OCI-M2 (cell line): Measurements from ENCODE around the gene NSMCE1.
"Not testable (repeated sequence)": the region's sequence is repeated elsewhere in the genome, so short reads cannot be mapped to it uniquely, and the experiment has no call there.

Experiments
- DNase-seq: peaks from one replicate; lab custom pipeline; 2025; ENCODE audit not compliant: unreplicated experiment; lab: John Stamatoyannopoulos, UW

NSMCE1 gene

DNA sequence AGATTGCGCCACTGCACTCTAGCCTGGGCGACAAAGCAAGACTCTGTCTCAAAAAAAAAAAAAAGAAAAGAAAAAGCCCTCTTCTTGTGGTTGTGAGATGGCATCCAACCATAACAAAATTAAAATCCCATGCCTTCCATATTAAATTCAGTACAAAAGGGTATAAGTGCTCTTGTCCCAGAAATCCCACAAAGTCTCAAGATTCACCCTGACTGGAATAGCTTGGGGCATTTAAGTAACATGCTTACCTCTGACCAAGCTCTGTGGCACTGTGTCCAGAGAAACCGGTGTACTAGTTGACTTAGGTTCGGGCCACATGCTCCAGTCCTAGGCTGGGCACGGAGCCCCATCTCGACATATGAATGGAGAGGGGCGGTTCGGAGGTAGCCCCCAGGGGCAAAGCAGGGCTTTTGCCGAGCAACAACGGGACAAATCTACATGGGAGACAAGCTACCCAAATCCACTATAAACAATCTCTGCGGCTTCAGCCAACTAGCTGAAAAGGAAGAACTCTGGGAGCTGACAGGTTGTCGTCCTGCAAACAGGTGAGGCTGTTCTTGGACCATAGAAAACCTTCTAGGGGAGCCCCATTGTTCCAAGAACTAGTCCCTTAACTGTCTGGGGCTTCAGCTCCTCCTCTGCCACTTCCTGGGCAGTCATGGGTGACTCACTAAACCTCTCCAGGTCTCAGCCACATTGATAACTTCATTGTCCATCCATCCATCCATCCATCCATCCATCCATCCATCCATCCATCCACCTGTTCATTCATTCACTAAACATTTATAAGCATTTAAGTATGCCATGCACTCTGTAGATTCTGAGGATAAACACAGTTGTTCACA is 34.9 kb upstream of the NSMCE1 start:
- no peak for DNase-seq

DNA sequence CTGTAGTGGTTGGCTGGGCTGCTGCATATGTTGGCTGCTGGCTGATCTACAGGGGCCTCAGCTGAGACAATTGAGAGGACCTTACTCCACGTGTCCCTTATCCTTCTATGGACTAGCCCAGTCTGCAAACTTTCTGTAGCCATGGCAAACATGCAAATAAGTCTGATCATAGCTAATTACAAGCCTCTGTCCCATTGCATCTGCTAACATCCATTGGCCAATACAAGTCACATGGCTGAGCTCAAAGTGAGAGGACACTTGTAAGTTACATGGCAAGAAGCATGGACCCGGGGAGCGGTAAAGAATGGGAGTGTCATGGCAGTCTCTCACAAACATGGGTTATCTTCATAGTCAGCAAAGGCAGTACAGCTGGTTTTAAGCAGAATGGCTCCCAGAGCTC is 33.6 kb upstream of the NSMCE1 start:
- no peak for DNase-seq

DNA sequence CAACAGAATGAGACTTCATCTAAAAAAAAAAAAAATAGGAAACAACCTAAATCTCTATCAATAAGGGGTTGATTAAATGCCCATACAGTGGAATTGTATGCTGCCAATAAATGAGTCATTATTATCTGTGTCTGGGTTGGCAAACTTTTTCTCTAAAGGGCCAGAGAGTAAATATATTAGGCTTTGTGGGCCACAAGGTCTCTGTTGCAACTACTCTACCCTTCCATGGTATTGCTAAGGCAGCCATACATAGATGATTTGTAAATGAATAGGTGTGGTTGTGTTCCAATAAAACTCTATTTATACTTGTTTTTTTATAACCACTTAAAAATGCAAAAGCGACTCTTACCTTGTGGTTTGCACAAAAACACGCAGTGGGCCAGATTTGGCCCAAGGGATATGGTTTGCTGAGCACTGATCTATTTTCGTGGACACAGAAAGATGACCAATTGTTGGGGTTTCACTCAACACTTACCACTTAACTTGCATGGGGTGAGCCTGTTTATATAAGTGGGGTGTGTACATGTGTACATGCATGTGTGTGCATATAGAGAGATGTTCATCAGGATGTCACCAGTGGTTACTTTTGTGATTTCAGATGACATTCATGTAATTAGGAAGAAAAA is 32.8 kb upstream of the NSMCE1 start:
- DNase-seq, result no peak

DNA sequence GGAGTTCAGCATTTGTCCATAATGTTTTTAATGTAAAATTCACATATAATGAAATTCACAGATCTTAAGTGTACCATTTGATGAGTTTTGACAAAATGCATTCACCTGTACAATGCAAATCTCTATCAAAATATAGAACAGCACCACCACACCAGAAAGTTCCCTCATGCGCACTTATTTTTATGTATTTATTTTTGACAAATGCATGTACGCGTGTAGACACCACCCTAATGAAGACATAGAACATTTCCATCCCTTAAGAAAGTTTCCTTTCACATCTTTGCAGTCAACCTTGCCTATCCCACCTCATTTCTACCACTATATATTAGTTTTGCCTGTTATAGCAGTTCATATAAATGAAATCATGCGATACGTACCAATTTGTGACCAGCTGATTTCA is 29.6 kb upstream of the NSMCE1 start:
- no peak for DNase-seq

DNA sequence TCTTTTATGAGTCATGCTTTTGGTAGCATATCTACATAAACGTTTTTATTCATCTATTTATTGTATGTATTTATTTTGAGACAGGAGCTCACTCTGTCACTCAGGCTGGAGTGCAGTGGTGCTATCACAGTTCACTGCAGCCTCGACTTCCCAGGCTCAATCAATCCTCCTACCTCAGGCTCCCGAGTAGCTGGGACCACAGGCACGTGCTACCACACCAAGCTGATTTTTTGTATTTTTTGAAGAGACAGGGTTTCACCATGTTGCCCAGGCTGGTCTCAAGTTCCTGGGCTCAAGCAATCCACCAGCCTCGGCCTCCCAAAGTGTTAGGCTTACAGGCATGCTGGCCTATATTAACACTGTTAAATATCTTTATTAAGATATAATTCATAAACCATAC is 24.8 kb upstream of the NSMCE1 start:
- DNase-seq, result no peak

DNA sequence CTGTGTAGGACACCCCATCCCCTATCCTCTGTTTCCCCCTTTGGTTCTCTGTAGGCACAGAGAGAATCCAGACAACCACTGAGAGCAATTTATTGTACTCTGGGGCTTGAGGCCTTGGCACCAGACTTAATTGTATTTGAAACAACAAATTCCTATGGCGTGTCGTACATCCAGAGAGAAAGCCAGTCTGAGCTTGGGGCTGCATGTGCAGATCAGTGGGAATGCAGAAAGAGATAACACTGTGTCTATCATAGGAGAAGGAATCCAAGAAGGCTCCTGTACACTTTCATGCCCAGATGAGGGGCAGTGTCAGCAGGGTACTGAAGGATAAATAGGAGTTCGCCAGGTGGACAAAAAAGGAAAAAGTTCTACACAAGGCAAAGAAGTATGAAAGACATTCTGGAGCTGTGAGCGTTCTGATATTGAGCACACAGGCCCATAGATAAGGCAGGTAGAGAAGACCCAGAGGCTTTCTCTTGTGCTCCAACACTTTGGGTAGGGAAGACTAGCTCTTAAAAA is 23.2 kb upstream of the NSMCE1 start:
- DNase-seq, result no peak

DNA sequence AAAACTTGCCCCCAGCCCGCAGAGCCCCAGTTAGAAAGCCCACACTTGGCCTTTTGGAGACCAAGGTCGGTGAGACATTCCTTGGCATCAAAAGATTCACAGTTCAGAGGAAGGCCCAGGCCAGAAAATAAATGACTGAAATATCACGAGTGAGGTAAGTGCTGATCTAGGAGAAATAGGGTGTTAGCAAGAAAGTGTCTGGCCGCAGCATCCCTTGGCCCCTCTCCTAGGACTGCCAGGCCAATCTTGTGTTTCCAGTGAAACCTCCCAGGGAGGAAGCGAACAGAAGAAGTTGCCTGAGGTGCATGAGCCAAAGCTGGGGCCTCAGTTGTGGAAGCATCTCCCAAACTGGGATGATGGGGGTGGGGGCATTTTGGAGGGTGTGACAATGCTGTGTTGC is 22.5 kb upstream of the NSMCE1 start:
- no peak for DNase-seq

DNA sequence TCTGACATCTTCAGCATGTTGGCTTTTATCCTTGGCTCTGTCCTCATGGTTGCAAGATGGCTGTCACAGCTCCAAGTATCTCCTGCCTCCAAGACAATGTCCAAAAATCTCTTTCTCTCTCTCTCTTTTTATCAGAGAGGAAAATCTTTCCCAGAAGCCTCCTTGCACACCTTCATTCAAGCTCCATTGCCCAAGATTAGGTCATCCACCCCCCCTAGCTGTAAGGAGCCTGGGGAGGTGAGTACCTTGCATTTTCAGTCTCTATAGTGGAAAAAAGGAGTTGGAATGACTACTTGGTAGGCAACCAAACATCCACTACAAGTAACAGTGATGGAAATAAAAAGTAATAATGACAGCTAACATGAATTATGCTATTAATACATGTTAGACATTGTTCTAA is 22.0 kb upstream of the NSMCE1 start:
- DNase-seq, result no peak

DNA sequence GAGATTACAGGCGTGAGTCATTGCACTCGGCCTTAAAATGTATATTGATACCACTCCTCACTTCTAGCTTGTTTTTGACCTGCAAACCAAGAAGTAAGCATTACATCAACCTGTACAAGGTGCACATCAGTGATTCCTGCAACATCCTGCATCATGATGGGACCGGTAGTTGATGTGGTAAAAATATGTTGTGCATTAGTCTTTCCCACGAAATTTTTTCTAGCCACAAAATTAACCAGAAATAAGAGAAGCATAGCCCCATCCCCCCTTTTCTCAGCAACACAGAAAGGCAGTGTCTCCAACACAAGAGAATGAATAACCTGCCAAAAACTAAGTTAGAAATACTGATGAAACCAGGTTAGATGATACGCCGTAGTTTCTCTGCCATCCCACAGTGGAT is 21.1 kb upstream of the NSMCE1 start:
- no peak for DNase-seq

DNA sequence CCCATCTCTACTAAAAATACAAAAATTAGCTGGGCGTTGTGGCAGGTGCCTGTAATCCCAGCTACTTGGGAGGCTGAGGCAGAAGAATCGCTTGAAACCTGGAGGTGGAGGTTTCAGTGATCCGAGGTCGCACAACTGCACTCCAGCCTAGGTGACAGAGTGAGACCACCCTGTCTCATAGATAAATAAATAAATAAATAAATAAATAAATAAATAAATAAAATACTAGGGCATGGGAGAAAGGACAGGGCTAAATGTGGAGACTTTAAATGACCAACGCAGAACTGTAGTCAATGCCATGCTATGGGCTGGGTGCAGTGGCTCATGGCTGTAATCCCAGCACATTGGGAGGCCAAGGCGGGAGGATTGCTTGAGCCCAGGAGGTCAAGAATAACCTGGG is 19.7 kb upstream of the NSMCE1 start:
- DNase-seq, result not testable (repeated sequence)

DNA sequence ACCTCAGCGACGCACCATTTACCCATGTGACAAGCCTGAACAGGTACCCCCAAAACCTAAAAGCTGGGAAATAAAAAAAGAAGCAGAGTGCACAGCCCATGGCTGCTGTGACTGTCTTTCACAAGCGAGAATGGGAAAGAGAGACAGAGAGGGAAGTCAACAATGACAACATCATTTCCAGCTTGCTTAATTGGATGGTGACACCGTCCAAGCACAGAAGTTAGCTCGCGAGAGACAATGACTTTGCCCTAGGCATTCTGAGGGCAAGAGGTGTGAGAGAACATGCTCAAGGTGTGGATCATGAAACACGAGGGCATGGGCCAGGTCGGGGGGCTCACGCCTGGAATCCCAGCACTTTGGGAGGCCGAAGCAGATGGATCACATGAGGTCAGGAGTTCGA is 19.3 kb upstream of the NSMCE1 start:
- no peak for DNase-seq

DNA sequence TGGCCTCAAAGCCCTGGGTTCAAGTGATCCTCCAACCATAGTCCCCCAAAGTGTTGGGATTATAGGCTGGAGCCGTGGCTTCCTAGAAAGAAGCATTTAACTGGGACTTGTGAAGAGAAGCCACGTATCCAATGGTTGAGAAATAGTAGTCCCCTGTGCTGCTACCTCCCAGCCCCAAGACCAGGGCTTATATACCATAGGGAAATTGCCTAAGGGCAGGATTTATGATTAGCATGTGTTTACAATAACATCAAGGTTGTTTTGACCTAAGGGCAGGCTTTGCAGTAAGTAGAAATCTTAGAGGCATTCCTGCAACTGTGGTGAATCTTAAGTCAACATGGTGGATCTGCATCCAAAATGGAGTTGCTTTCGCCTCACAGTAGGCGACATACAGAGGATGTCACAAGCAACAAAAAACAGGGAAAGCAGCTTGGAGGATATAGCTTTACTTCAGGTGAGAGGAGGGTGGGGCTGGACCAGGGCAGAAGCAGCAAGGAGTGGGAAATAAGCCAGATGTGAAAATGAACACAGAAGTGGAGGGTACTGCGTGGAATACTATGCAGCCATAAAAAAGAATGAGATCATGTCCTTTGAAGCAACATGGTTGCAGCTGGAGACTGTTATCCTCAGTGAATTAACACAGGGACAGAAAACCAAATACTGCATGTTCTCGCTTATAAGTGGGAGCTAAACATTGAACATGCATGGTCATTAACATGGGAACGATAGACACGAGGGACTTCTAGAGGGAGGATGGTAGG is 18.7 kb upstream of the NSMCE1 start:
- no peak for DNase-seq

DNA sequence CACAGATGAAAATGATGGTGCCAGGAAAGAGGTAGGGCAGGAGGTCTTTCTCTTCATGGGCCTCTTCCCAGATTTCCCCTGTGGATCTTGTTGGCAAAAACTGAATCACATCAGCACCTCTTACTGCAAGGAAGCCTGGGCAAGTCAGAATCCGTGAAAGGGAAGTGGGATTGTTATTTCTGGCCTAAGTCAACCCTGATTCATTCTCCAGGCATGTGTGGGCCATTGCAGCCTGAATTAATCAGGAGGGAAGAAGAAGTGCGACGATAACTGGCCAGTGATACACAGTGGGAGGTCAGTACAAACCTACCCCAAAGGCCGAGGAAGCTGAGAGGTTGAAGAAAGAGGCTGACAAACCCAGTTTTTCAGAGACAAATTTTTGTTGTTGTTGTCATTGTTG is 17.9 kb upstream of the NSMCE1 start:
- DNase-seq, result no peak

DNA sequence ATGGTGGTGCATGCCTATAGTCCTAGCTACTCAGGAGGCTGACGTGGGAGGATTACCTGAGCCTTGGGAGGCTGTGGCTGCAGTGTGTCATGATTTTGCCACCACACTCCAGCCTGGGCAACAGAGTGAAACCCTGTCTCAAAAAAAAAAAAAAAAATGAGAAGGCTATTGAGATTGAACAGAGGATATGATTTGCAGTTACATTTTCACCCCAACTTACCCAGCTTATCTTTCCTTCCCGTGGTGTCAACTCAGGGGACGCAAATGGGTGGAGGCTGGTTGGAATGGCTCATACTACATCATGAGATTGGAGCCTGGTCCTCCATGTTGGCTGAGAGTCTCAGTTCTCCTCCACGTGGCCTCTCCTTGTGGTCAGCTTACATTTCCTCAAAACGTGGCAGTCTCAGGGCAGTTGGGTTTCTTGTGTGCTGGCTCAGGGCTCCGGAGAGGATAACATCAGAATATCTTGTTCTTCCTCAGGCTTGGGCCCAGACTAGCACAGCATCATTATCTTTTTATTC is 17.2 kb upstream of the NSMCE1 start:
- DNase-seq, result no peak

DNA sequence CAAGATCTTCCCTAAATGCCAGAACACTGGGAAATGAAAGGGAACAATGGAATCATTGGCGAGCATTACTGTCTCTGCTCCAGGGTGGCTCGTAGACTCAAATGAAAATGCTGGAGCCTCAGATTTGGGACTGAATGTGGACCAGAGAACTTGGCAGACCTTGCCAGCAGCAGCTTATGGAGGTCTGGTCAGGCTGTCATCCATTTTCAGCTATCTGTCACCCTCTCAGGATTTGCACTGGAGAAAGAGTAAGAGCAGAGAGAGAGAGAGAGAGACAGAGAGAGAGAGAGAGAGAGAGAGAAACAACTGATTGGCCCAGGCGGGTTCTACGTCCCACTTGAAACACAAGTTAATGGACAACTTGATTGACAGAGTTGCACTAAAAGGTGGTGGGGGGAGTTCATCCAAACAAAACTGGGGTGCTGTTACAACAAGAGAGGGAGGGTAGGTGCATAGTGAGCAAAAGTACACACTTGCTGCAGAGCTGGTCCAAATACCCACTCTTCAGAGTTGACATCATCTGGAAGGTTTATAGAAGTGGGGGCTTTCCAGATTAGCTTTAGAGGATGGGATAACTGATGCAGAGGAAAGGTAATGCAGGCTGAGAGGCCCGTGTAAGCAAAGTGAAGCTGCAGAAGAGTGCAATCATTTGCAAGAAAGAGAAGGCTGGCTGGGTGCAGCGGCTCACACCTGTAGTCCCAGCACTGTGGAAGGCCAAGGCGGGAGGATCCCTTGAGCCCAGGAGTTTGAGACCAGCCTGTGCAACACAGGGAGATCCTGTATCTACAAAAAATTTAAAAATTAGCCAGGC is 16.5 kb upstream of the NSMCE1 start:
- no peak for DNase-seq

DNA sequence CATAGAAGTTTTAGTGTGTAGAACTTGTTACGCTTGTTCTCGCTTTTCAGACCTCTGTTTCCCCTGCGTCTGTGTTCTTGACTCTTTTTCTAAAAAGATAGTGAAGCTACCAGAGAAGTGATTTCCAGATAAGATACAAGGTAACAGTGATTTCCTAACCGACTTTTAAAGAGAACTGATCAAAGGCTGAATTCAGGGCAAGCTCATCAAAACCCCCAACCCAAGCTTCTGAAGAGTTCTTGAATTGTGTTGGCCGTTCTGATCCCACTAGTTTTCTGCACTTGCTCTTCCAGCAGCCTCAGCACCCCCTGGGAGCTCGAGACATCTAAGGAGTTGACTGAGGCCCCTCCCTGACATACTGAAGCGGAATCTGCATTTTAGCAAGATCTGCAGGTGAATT is 12.7 kb upstream of the NSMCE1 start:
- DNase-seq, result no peak

DNA sequence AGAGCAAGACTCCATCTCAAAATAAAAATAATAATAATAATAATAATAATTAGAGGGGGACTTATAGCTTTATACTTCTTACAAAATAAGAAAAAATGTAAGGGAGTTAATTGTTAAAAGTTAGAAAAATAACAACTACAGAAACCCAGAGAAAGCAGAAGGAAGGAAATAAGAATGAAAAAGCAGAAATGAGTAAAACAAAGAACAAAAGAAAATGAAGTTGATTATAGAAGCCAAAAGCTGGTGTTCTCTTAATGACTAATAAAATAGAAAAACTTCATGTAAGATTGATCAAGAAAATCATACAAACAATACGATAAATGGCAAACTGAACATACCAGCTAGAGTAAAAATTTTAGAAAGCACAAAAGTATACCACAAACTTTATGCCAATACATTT is 6.8 kb upstream of the NSMCE1 start:
- DNase-seq, result no peak

DNA sequence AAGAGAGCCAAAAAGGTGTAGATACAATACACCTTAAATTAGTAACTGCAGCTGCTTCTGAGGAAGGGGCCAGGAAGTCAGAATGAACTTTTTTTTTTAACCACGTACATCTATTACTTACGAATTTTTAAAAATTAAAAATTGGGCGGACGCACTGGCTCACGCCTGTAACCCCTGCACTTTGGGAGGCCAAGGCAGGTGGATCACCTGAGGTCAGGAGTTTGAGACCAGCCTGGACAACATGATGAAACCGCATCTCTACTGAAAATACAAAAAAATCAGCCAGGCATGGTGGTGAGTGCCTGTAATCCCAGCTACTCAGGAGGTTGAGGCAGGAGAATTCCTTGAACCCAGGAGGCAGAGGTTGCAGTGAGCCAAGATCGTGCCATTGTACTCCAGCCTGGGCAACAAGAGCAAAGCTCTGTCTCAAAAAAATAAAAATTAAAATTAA is 5.9 kb upstream of the NSMCE1 start:
- DNase-seq, result not testable (repeated sequence)

DNA sequence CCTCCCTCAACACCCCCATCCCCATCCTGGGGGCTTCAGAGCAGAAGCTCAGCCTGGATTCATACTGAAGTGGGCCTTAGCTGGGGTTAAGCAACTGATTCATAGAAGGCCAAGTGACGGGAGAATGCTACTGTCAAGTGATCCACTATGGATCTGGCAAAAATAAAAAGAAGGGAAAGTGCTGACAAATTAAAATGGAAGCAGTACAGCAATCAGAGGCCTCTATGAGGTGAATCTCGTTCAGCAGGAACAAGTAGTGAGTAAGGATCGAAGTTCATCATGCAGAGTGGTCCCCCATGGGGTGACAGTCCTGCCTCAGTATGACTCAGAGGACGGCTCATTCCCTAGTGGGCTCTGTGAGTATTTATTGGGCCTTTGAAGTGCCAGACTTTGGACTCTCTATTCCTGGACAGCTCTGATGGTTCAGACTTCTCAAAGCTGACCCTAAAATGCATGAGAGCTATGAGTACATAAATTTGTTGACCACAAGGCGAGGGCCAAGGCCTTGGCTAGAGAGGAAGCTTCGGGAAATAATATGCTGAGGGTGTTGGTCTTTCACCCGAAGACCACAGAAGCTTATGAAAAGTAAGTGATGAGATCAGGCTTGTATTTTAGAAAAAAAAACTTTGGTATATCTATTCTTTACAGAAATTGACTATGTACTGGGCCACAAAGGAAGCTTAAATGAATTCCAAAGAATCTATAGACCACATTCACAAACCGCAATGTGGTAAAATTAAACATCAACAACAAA is 5.3 kb upstream of the NSMCE1 start:
- no peak for DNase-seq

DNA sequence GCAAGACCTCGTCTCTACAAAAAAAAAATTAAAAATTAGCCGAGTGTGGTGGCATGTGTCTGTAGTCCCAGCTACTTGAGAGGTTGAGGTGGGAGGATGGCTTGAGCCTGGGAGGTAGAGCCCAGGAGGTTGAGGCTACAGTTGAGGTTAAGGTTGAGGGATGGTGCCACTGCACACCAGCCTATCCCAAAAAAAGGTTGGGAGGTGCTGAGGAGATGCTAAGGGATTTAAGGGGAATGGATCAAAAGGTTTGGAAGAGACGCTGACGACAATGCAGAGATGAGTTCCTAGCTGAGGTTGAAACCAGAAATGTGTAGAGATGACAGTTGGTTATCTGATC is 4.7 kb upstream of the NSMCE1 start:
- DNase-seq, result no peak
